PC-3 (cell line): ENCODE measurements around the gene F5. TPM values are rescaled to one million over a fixed set of nuclear protein-coding genes. Genes with fewer than 3 reads are reported as not detected.

Experiments
- ATAC-seq: fragments of 200-7000 bp; cut with Tn5 transposase; 2 replicates; pipeline ENCODE4 v1.9.1; 2020; ENCODE audit warnings: mild to moderate bottlenecking, moderate library complexity
- Bru-seq: library from RNA; stranded (reverse); fragments of 400-500 nt; gene quantifications from one replicate; lab custom pipeline; 2021; lab: Mats Ljungman, UMichigan
- BruChase-seq, 2 experiments: library from RNA; stranded (reverse); fragments of 400-500 nt; gene quantifications; one replicate each; lab custom pipeline; 2021; lab: Mats Ljungman, UMichigan
- BruUV-seq: library from RNA; stranded (reverse); fragments of 400-500 nt; replicated peaks from 2 replicates; lab custom pipeline; 2021; lab: Mats Ljungman, UMichigan
- CTCF ChIA-PET: fragments of 300-600 bp; sonication (Branson Sonifier 250); formaldehyde crosslinking; loops from one replicate; lab custom pipeline; 2022; ENCODE audit warnings: antibody characterized with exemption; lab: Charles Lee
- POLR2A ChIA-PET: fragments of 300-600 bp; sonication (Branson Sonifier 250); formaldehyde crosslinking; loops from one replicate; lab custom pipeline; 2022; ENCODE audit warnings: antibody characterized with exemption; ENCODE audit not compliant: unreplicated experiment; lab: Charles Lee
- DNase-seq: peaks from one replicate; pipeline ENCODE4 v3.0.0-alpha.2; 2015
- H2AFZ ChIP-seq: fragments of 300-600 bp; sonication (generic); 2 replicates; pipeline ENCODE4 v1.6.0; 2016; ENCODE audit warnings: antibody characterized with exemption, low read length
- H3F3A ChIP-seq: fragments of 300-600 bp; sonication (generic); one replicate; pipeline ENCODE4 v1.6.0; 2017; ENCODE audit warnings: antibody characterized with exemption, low read length, control low read depth, mild to moderate bottlenecking; ENCODE audit not compliant: unreplicated experiment
- H3K27ac ChIP-seq: fragments of 300-600 bp; sonication (generic); 2 replicates; pipeline ENCODE4 v1.5.1; 2016; ENCODE audit warnings: mild to moderate bottlenecking, low read length
- H3K27me3 ChIP-seq: fragments of 300-600 bp; sonication (generic); 2 replicates; pipeline ENCODE4 v1.6.1; 2016; ENCODE audit warnings: low read length, mixed read lengths
- H3K36me3 ChIP-seq: fragments of 300-600 bp; sonication (generic); 2 replicates; pipeline ENCODE4 v1.6.1; 2016; ENCODE audit warnings: low read depth, mixed run types, low read length, mixed read lengths
- H3K4me1 ChIP-seq: fragments of 300-600 bp; sonication (generic); 2 replicates; pipeline ENCODE4 v1.5.1; 2016; ENCODE audit warnings: low read length; ENCODE audit not compliant: insufficient read depth
- H3K4me2 ChIP-seq: fragments of 300-600 bp; sonication (generic); 2 replicates; pipeline ENCODE4 v1.6.0; 2016; ENCODE audit warnings: low read length
- H3K4me3 ChIP-seq: fragments of 300-600 bp; sonication (generic); 2 replicates; pipeline ENCODE4 v1.5.1; 2016; ENCODE audit warnings: mild to moderate bottlenecking, low read length, mixed read lengths
- H3K79me2 ChIP-seq: fragments of 300-600 bp; sonication (generic); 2 replicates; pipeline ENCODE4 v1.6.1; 2017; ENCODE audit warnings: low read length, mixed read lengths
- H3K9ac ChIP-seq: fragments of 300-600 bp; sonication (generic); 2 replicates; pipeline ENCODE4 v1.6.0; 2016; ENCODE audit warnings: mild to moderate bottlenecking, low read length
- H3K9me2 ChIP-seq: fragments of 300-600 bp; sonication (generic); replicated peaks from 2 replicates; pipeline ENCODE4 v1.6.1; 2016; ENCODE audit warnings: mixed run types, low read length, mixed read lengths
- H3K9me3 ChIP-seq: fragments of 300-600 bp; sonication (generic); 2 replicates; pipeline ENCODE4 v1.6.1; 2016; ENCODE audit warnings: low read length, mixed read lengths
- H4K20me1 ChIP-seq: fragments of 300-600 bp; sonication (generic); 2 replicates; pipeline ENCODE4 v1.6.1; 2016; ENCODE audit warnings: low read length, mixed read lengths
- CTCF ChIP-seq: fragments of 300-600 bp; sonication (generic); conservative IDR thresholded peaks from 2 replicates; pipeline ENCODE4 v1.5.1; 2017; ENCODE audit warnings: antibody characterized with exemption, low read depth, mild to moderate bottlenecking, low read length
- EZH2 ChIP-seq: fragments of 300-600 bp; sonication (generic); IDR thresholded peaks from one replicate; pipeline ENCODE4 v1.6.1; 2017; ENCODE audit warnings: antibody characterized with exemption, mild to moderate bottlenecking, low read length; ENCODE audit not compliant: unreplicated experiment
- EZH2phosphoT487 ChIP-seq: fragments of 300-600 bp; sonication (generic); IDR thresholded peaks from 2 replicates; pipeline ENCODE4 v1.6.1; 2018; ENCODE audit warnings: mild to moderate bottlenecking, antibody characterized with exemption, low read length, borderline replicate concordance
- intact Hi-C: fragments of 100-400 bp; cut with micrococcal nuclease; formaldehyde crosslinking; loops from 2 replicates; pipeline ENCODE4 v1.9.0; 2023
- long read RNA-seq: library from polyadenylated mRNA; unstranded; transcript quantifications from one replicate; pipeline ENCODE4 v2.0.0, GENCODE V29; 2021; ENCODE audit not compliant: unreplicated experiment
- total RNA-seq: library from RNA; depleted of rRNA; stranded (reverse); fragments of >200 nt; gene quantifications from 2 replicates; pipeline ENCODE4 v1.2.3, GENCODE V29; 2014; rRNA removed

The F5 gene
- total RNA-seq, result not detected in 2 replicates
- Bru-seq, nascent RNA, result percentile 6 among the genes with signal in this experiment
- BruChase-seq, experiment 1, labeled RNA remaining after a 6-hour chase, result percentile 6 among the genes with signal in this experiment
- BruChase-seq, experiment 2, labeled RNA remaining after a 2-hour chase, result percentile 4 among the genes with signal in this experiment
- long read RNA-seq, result 0 reads

DNA sequence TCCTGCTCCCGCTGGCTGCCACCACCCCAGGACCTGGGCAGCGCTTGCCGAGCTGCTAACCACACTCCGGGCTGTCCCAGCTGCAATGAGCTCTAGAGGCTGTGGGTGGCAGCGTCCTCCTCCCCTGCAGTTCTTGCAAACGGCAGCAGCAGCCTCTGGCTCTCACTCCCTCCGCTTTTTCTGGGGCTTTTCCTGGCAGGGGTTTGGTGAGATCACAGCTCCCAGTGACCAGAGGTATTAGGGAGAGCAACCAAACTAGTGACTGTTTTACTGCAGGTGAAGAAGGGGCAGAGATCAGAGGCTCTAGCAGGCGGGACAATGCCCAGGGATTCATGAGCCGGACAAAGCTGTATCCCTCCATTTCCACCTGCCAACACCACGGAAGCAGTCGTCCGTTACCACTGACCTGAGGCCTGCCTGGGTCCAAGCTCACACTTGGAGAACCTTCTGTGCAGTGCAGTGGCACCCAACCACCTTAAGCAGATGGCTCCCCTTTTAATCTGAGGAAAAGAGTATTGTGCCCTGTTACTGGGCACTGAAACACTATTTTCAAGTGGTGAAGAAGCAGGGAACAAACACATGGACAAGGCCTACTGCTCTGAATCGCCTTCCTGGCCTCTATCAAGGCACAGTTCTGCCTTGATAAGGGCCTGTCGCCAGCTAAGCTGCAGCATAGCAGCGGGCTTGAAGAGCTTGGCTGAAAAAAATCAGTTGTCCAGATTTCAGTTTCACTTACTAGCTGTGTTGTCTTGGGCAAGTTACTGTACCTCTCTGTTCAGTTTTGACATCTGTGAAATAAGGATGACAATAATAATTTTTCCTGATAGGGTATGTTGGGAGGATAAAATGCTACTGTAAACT is at the start of gene F5:
Gene F5, minus strand, starts transcription at position 87 of the 861 bp plus-strand sequence. CDS start 95 bp downstream, outside the sequence.
- peaks cover 19% of the 10 kb centered on the region for H3K4me1 ChIP-seq
- BruUV-seq, result no TSS peak

GRCh38 chr1:169634877-169635276 is 48.6 kb upstream of the F5 start:
- peaks cover 14% of the 10 kb centered on the region for H3K9me3 ChIP-seq
- H3K27ac ChIP-seq, result no peak overlapping the region
- no peaks in the 10 kb centered on the region for H4K20me1 ChIP-seq
- no peaks in the 10 kb centered on the region for H3K79me2 ChIP-seq
- ChIA-PET CTCF (no interaction called here), POLR2A (no interaction called here)
- H3K9me2 ChIP-seq, result no peaks in the 10 kb centered on the region
- no peak for ATAC-seq
- DNase-seq, result no peak
- no TSS peak for BruUV-seq
- H3K9ac ChIP-seq, result no peak overlapping the region
- no peak overlapping the region for H2AFZ ChIP-seq
- no peaks in the 10 kb centered on the region for H3F3A ChIP-seq
- intact Hi-C loops, result no loop called here
- TF ChIP-seq EZH2phosphoT487 (no peak), CTCF (no peak), EZH2 (no peak)
- H3K36me3 ChIP-seq, result no peaks in the 10 kb centered on the region; the same call in 1 of the 2 replicates
- H3K4me1 ChIP-seq, result no peaks in the 10 kb centered on the region
- H3K27me3 ChIP-seq, result no peaks in the 10 kb centered on the region
- no peak overlapping the region for H3K4me2 ChIP-seq
- H3K4me3 ChIP-seq, result no peak overlapping the region

More for the DNA sequence above, at the start of gene F5:
- Histone ChIP-seq H3K9me3 (no peaks in the 10 kb centered on the region), H3F3A (no peaks in the 10 kb centered on the region), H3K9me2 (no peaks in the 10 kb centered on the region), H3K27ac (no peak within 1 kb of the TSS), H4K20me1 (no peaks in the 10 kb centered on the region), H3K4me3 (peak within 1 kb of the TSS; percentile 53), H3K9ac (no peak within 1 kb of the TSS), H2AFZ (peak within 1 kb of the TSS; percentile 82), H3K79me2 (no peaks in the 10 kb centered on the region), H3K27me3 (peaks cover 24% of the 10 kb centered on the region), H3K4me2 (peak within 1 kb of the TSS; percentile 84), H3K36me3 (no peaks in the 10 kb centered on the region)
- ChIA-PET POLR2A (no interaction called here), CTCF (interaction anchor here (0.6 to 1.5 kb wide), 5 partner anchors 14 to 223 kb away, joined by 3 to 9 read pairs (median 3); no protein-coding TSS in a partner anchor)
- TF ChIP-seq EZH2phosphoT487, result no peak
- TF ChIP-seq CTCF, result peak; percentile 78
- TF ChIP-seq EZH2, result no peak
- DNase-seq (peak; percentile 84), ATAC-seq (peak; percentile 100)
- intact Hi-C loops, result loop anchor here (5.0 to 10.0 kb wide), 2 partner anchors 34 to 218 kb away; no protein-coding TSS in a partner anchor
